Measurements from ENCODE around the gene YWHAB.

Gene YWHAB

GRCh38 chr20:44887466-44887865 lies 2.0 kb downstream of the YWHAB start:
- DNase-seq (ENCODE audit: low read depth in 2 of 2): no peak
- no peak for TF ChIP-seq CTCF (IDR thresholded peaks at IDR 0.05; ENCODE audit: low read depth, low read length)
- H3K4me3 ChIP-seq (replicated peaks in 1 of 2; ENCODE audit: low read depth in 2 of 2, low read length in 2 of 2): peak overlapping the region; percentile 88 to 92

- DNase-seq (ENCODE audit: low read depth in 2 of 2): peak; percentile 26 to 45
- TF ChIP-seq CTCF (IDR thresholded peaks at IDR 0.05; ENCODE audit: low read depth, low read length): peak; percentile 43
- H3K4me3 ChIP-seq (replicated peaks in 1 of 2; ENCODE audit: low read depth in 2 of 2, low read length in 2 of 2): peak overlapping the region in 1 of 2 donors; percentile 7
Observed at GRCh38 chr20:44888226-44889103, 3.0 kb downstream of the YWHAB start.

GRCh38 chr20:44891826-44892225 lies 6.3 kb downstream of the YWHAB start:
- no peak for TF ChIP-seq CTCF (IDR thresholded peaks at IDR 0.05; ENCODE audit: low read depth, low read length)
- DNase-seq (ENCODE audit: low read depth in 2 of 2): no peak
- H3K4me3 ChIP-seq (replicated peaks in 1 of 2; ENCODE audit: low read depth in 2 of 2, low read length in 2 of 2): no peak overlapping the region

GRCh38 chr20:44894959-44895358 lies 9.5 kb downstream of the YWHAB start:
- no peak overlapping the region for H3K4me3 ChIP-seq (replicated peaks in 1 of 2; ENCODE audit: low read depth in 2 of 2, low read length in 2 of 2)
- TF ChIP-seq CTCF (IDR thresholded peaks at IDR 0.05; ENCODE audit: low read depth, low read length): no peak

DNA sequence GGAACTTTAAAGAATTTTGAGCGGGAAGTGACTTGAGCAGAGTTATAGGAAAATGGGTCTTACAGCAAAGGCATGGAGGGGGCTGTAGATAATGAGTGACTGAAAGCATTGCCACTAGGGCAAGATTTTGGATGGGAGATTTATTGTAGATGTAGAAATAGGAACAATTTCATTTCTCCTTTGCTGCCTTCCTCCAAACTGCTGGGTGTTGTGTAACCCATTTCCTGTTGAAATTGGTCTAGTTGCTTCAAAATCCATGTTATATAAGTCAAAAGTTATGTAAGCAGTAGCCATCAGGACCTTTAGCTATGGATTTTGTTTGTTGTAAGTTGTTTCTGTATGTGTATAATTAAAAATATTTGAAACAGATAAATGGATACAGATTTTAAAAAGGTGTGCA lies 11.1 kb downstream of the YWHAB start:
- no peak overlapping the region for H3K4me3 ChIP-seq (replicated peaks in 1 of 2; ENCODE audit: low read depth in 2 of 2, low read length in 2 of 2)
- no peak for TF ChIP-seq CTCF (IDR thresholded peaks at IDR 0.05; ENCODE audit: low read depth, low read length)
- DNase-seq (ENCODE audit: low read depth in 2 of 2): peak; percentile 50 to 64

More at GRCh38 chr20:44894959-44895358, 9.5 kb downstream of the YWHAB start:
- no peak for DNase-seq (ENCODE audit: low read depth in 2 of 2)

- no peak overlapping the region for H3K4me3 ChIP-seq (replicated peaks in 1 of 2; ENCODE audit: low read depth in 2 of 2, low read length in 2 of 2)
- DNase-seq (ENCODE audit: low read depth in 2 of 2): no peak
- no peak for TF ChIP-seq CTCF (IDR thresholded peaks at IDR 0.05; ENCODE audit: low read depth, low read length)
Observed at GRCh38 chr20:44897133-44897532, 11.6 kb downstream of the YWHAB start.

Data from cardiac fibroblast (primary cell).